SK-N-SH (cell line): ENCODE measurements around the gene AGXT2. TPM values are rescaled to one million over a fixed set of nuclear protein-coding genes. Genes with fewer than 3 reads are reported as not detected.

Experiments
- CTCF ChIA-PET: fragments of 300-600, 350-600 bp; formaldehyde crosslinking; extraction: SDS; loops from one replicate; lab custom pipeline; 2021; lab: Yijun Ruan, JAX
- POLR2A ChIA-PET: fragments of 350-600 bp; sonication (Branson Sonifier 250); formaldehyde crosslinking; extraction: SDS; loops from one replicate; lab custom pipeline; 2020; ENCODE audit warnings: antibody characterized with exemption, inconsistent platforms; lab: Yijun Ruan, JAX
- DNase-seq: peaks from one replicate; pipeline ENCODE4 v3.0.0; 2012
- H2AFZ ChIP-seq: fragments of 200-600 bp; sonication (generic); 2 replicates; pipeline ENCODE4 v1.8.1; 2016; ENCODE audit warnings: antibody characterized with exemption, mild to moderate bottlenecking, low read depth
- H3F3A ChIP-seq: fragments of 200-600 bp; sonication (generic); replicated peaks from 2 replicates; pipeline ENCODE3; 2016; ENCODE audit warnings: antibody characterized with exemption, mild to moderate bottlenecking; ENCODE audit not compliant: insufficient read depth
- H3K27ac ChIP-seq, 2 experiments: fragments of 200-500 bp in 1 of 2; fragments of 200-600 bp in 1 of 2; sonication (Bioruptor generic) in 1 of 2; sonication (generic), shearing (Covaris generic) in 1 of 2; 2 replicates each; pipeline versions ENCODE4 v1.5.1 to v1.6.1; 2014 to 2016; ENCODE audit warnings: low read depth in 2 of 2, inconsistent platforms in 1 of 2, low read length in 1 of 2, mild to moderate bottlenecking in 1 of 2, mixed read lengths in 1 of 2
- H3K27me3 ChIP-seq: fragments of 200-600 bp; sonication (generic), shearing (Covaris generic); 2 replicates; pipeline ENCODE4 v1.6.1; 2016; ENCODE audit warnings: mixed run types; ENCODE audit not compliant: insufficient read depth
- H3K36me3 ChIP-seq, 2 experiments: fragments of 200-500 bp in 1 of 2; fragments of 200-600 bp in 1 of 2; sonication (Bioruptor generic) in 1 of 2; sonication (generic) in 1 of 2; replicated peaks in 1 of 2; 2 replicates each; pipeline versions ENCODE3 to v1.5.1; 2014 to 2016; ENCODE audit warnings: low read length in 1 of 2, mild to moderate bottlenecking in 1 of 2; ENCODE audit not compliant: insufficient read depth in 2 of 2, control insufficient read depth in 1 of 2
- H3K4me1 ChIP-seq, 2 experiments: fragments of 200-500 bp in 1 of 2; fragments of 200-600 bp in 1 of 2; sonication (Bioruptor generic) in 1 of 2; sonication (generic), shearing (Covaris generic) in 1 of 2; 2 replicates each; pipeline versions ENCODE4 v1.5.1 to v1.6.1; 2014 to 2016; ENCODE audit warnings: low read depth in 1 of 2, low read length in 1 of 2, mixed run types in 1 of 2; ENCODE audit not compliant: insufficient read depth in 2 of 2, control insufficient read depth in 1 of 2
- H3K4me2 ChIP-seq: fragments of 200-600 bp; sonication (generic), shearing (Covaris generic); 2 replicates; pipeline ENCODE4 v1.6.1; 2017; ENCODE audit warnings: mixed run types
- H3K4me3 ChIP-seq, 2 experiments: fragments of 200-500 bp in 1 of 2; fragments of 200-600 bp in 1 of 2; sonication (Bioruptor generic) in 1 of 2; sonication (generic), shearing (Covaris generic) in 1 of 2; 2 replicates each; pipeline versions ENCODE4 v1.5.1 to v1.8.1; 2014 to 2016; ENCODE audit warnings: low read depth in 2 of 2, inconsistent platforms in 1 of 2, low read length in 1 of 2, mild to moderate bottlenecking in 1 of 2, mixed read lengths in 1 of 2, moderate library complexity in 1 of 2
- H3K79me2 ChIP-seq: fragments of 200-600 bp; sonication (generic); 2 replicates; pipeline ENCODE4 v1.8.1; 2017; ENCODE audit warnings: mild to moderate bottlenecking; ENCODE audit not compliant: insufficient read depth
- H3K9ac ChIP-seq: fragments of 200-600 bp; sonication (generic); 2 replicates; pipeline ENCODE4 v1.6.1; 2017; ENCODE audit warnings: mixed run types
- H3K9me2 ChIP-seq: fragments of 200-600 bp; sonication (generic); 2 replicates; pipeline ENCODE4 v1.6.1; 2017; ENCODE audit warnings: mixed run types
- H3K9me3 ChIP-seq: fragments of 200-600 bp; sonication (generic); 2 replicates; pipeline ENCODE4 v1.6.1; 2017; ENCODE audit warnings: mixed run types, mild to moderate bottlenecking, moderate library complexity
- H4K20me1 ChIP-seq: fragments of 200-600 bp; sonication (generic); 2 replicates; pipeline ENCODE4 v1.6.1; 2017; ENCODE audit warnings: mild to moderate bottlenecking, mixed run types; ENCODE audit not compliant: insufficient read depth
- CHD2 ChIP-seq: fragments of 150-350 bp; IDR thresholded peaks from 2 replicates; pipeline ENCODE4 v1.6.1; 2018; ENCODE audit warnings: low read length; ENCODE audit not compliant: partially characterized antibody
- CTCF ChIP-seq: fragments of 200-600 bp; sonication (generic); IDR thresholded peaks from 2 replicates; pipeline ENCODE4 v1.6.1; 2017; ENCODE audit warnings: antibody characterized with exemption, mild to moderate bottlenecking, moderate library complexity
- ELF1 ChIP-seq: IDR thresholded peaks from 2 replicates; pipeline ENCODE4 v1.4.0; 2012
- GABPA ChIP-seq: IDR thresholded peaks from 2 replicates; pipeline ENCODE4 v1.4.0; 2012; ENCODE audit warnings: low read depth, mild to moderate bottlenecking
- MXI1 ChIP-seq: IDR thresholded peaks from 2 replicates; pipeline ENCODE4 v1.6.1; 2012; ENCODE audit warnings: mild to moderate bottlenecking, low read depth, low read length, improper control_type of control experiment
- RAD21 ChIP-seq: IDR thresholded peaks from 2 replicates; pipeline ENCODE4 v1.6.1; 2012; ENCODE audit warnings: mild to moderate bottlenecking, low read length
- SIN3A ChIP-seq: IDR thresholded peaks from 2 replicates; pipeline ENCODE4 v1.6.1; 2012; ENCODE audit warnings: low read depth, mild to moderate bottlenecking, low read length, moderate library complexity, borderline replicate concordance
- USF2 ChIP-seq: fragments of 150-350 bp; IDR thresholded peaks from 2 replicates; pipeline ENCODE4 v1.6.1; 2017; ENCODE audit warnings: antibody characterized with exemption, low read length, low read depth, borderline replicate concordance
- WGBS: methylation state at CpG from one replicate; pipeline ENCODE4 v1.1.6; 2017; ENCODE audit warnings: low lambda C conversion rate; 5-methylcytosine and 5-hydroxymethylcytosine counted together
- polyA plus RNA-seq, 3 experiments: library from polyadenylated mRNA; depleted of rRNA; stranded (reverse); fragments of >200 nt; gene quantifications; 2 replicates each; pipeline ENCODE4 v1.2.3, GENCODE V29; 2012

The AGXT2 gene
- polyA plus RNA-seq, 1 of the 3 experiments (the other 2 are of a cell fraction), result not detected

GRCh38 chr5:35031276-35031675 lies 16.5 kb downstream of the AGXT2 start:
- H2AFZ ChIP-seq, result no peak overlapping the region
- ChIA-PET CTCF (interaction anchor here (1.0 kb wide), 1 partner anchor 28 kb away, joined by 6 read pairs; no protein-coding TSS in a partner anchor), POLR2A (no interaction called here)
- H3K79me2 ChIP-seq, result no peaks in the 10 kb centered on the region
- H3K9me3 ChIP-seq, result no peaks in the 10 kb centered on the region
- no peak for TF ChIP-seq SIN3A
- TF ChIP-seq CHD2, result no peak
- no peak for TF ChIP-seq ELF1
- no peak for TF ChIP-seq GABPA
- TF ChIP-seq MXI1, result no peak
- TF ChIP-seq USF2, result no peak
- no peaks in the 10 kb centered on the region for H3F3A ChIP-seq
- H4K20me1 ChIP-seq, result no peaks in the 10 kb centered on the region
- H3K27me3 ChIP-seq, result peaks cover 7% of the 10 kb centered on the region; the same call in 1 of the 2 replicates
- no peaks in the 10 kb centered on the region for H3K4me1 ChIP-seq
- no peak overlapping the region for H3K4me3 ChIP-seq
- H3K9ac ChIP-seq, result no peak overlapping the region
- H3K4me2 ChIP-seq, result no peak overlapping the region
- no peaks in the 10 kb centered on the region for H3K36me3 ChIP-seq
- 61% methylated on average over 5 of the region's 5 CpGs for WGBS
- H3K9me2 ChIP-seq, result no peaks in the 10 kb centered on the region
- H3K27ac ChIP-seq, result no peak overlapping the region
- no peak for DNase-seq

- TF ChIP-seq CTCF (no peak), RAD21 (0 out of 2 replicates have a peak, but pooled peaks have one; percentile 7)
- ChIA-PET CTCF (interaction anchor here (1.0 kb wide), 1 partner anchor 27 kb away, joined by 6 read pairs; no protein-coding TSS in a partner anchor), POLR2A (no interaction called here)
- H3K27me3 ChIP-seq, result peaks cover 7% of the 10 kb centered on the region; the same call in 1 of the 2 replicates
- H3K9me3 ChIP-seq, result no peaks in the 10 kb centered on the region
- H3K79me2 ChIP-seq, result no peaks in the 10 kb centered on the region
- H3F3A ChIP-seq, result no peaks in the 10 kb centered on the region
- H3K9me2 ChIP-seq, result no peaks in the 10 kb centered on the region
- H3K4me1 ChIP-seq, result no peaks in the 10 kb centered on the region
- WGBS, result 55% methylated on average over 10 of the region's 10 CpGs
- H3K4me2 ChIP-seq, result no peak overlapping the region
- H3K27ac ChIP-seq, result no peak overlapping the region
- no peak overlapping the region for H2AFZ ChIP-seq
- no peaks in the 10 kb centered on the region for H4K20me1 ChIP-seq
- DNase-seq, result no peak
- no peaks in the 10 kb centered on the region for H3K36me3 ChIP-seq
- no peak overlapping the region for H3K4me3 ChIP-seq
- no peak overlapping the region for H3K9ac ChIP-seq
These were observed 17.2 kb downstream of the AGXT2 start for GRCh38 chr5:35030426-35031100.
